Subcutaneous abdominal adipose tissue (tissue), 5 donors: ENCODE results near the gene ZNF407.

ENCODE experiments used
- H3K27ac ChIP-seq: one replicate; pipeline ENCODE4 v1.7.0; 2013; ENCODE audit warnings: low read depth, mild to moderate bottlenecking, inconsistent platforms, low read length, moderate library complexity
- H3K27me3 ChIP-seq, 5 donors: one replicate each; pipeline ENCODE4 v1.7.0; 2013; ENCODE audit warnings: low read length in 5 of 5, inconsistent platforms in 1 of 5; ENCODE audit not compliant: control insufficient read depth in 5 of 5, insufficient read depth in 4 of 5
- H3K36me3 ChIP-seq, 5 donors: one replicate each; pipeline ENCODE4 v1.7.0; 2013; ENCODE audit warnings: low read length in 5 of 5; ENCODE audit not compliant: control insufficient read depth in 5 of 5, insufficient read depth in 5 of 5
- H3K4me1 ChIP-seq, 5 donors: one replicate each; pipeline ENCODE4 v1.7.0; 2013; ENCODE audit warnings: low read length in 5 of 5, mild to moderate bottlenecking in 3 of 5, moderate library complexity in 1 of 5; ENCODE audit not compliant: control insufficient read depth in 5 of 5, insufficient read depth in 5 of 5
- H3K4me3 ChIP-seq, 5 donors: one replicate each; pipeline ENCODE4 v1.7.0; 2013; ENCODE audit warnings: low read length in 5 of 5, low read depth in 1 of 5
- H3K9ac ChIP-seq, 5 donors: one replicate each; pipeline ENCODE4 v1.7.0; 2013; ENCODE audit warnings: low read length in 5 of 5, mild to moderate bottlenecking in 4 of 5, moderate library complexity in 3 of 5
- H3K9me3 ChIP-seq, 5 donors: one replicate each; pipeline ENCODE4 v1.7.0; 2013; ENCODE audit warnings: low read length in 5 of 5; ENCODE audit not compliant: control insufficient read depth in 5 of 5
- donor health status: healthy.
- donor health status: healthy.
- donor health status: healthy.
- donor health status: healthy.
- donor health status: healthy.

ZNF407 gene

DNA sequence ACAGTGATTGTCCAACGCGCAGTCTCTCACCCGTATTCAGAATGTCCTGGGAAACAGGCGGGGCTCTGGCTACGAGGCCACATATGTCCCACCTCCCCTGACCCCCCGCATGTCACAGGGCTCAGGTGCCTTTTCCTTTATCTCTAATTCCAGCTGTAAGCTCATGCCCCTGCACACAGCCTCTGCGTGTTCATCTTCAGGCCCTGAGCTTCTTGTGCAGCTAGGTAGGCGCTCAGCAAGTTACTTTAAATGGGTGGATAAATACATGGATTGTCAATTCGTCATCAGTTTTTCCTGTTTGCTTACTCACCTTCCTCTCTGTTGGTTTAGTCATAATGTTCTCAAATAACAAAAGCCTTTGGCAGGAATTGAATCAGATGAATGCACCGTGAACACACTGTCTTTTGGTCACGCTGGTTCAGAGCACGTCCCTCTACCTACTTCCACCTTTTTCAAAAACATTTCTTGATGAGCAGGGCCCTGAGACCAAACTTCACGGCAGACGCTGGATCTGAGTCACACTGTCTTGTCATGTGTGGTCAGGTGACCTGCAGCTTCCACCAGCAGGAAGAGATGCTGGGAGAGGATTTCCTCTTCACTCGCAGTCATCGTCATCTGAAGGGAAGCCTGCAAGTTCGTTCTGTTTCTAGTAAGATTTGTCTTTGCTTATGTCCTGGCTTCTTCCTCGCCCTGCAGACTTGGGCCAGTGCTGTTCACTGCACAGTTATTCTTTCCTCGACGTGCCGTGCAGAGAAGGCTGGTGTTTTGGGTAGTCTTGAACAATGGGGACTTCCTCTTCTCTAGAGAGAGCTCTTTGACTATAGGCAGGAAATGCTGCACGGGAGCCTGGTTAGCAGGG is 473.2 kb downstream of the ZNF407 start:
- peak overlapping the region; percentile 79 for H3K27ac ChIP-seq
- H3K9ac ChIP-seq, result peak overlapping the region in 2 of 5 donors; percentile 48 to 51
- H3K36me3 ChIP-seq, result peaks cover 0 to under 1% (median 0%) of the 10 kb centered on the region in 5 donors
- H3K9me3 ChIP-seq, result peaks cover 0 to 14% (median 0%) of the 10 kb centered on the region in 5 donors
- H3K4me1 ChIP-seq, result peaks cover 0 to 28% (median 4%) of the 10 kb centered on the region in 5 donors
- peak overlapping the region in 4 of 5 donors; percentile 19 to 54 (median 48) for H3K4me3 ChIP-seq
- H3K27me3 ChIP-seq, result no peaks in the 10 kb centered on the region

GRCh38 chr18:75071484-75071785 is 473.8 kb downstream of the ZNF407 start:
- Histone ChIP-seq H3K4me3 (peak overlapping the region in 3 of 5 donors; percentile 41 to 51 (median 44)), H3K4me1 (peaks cover 0 to 28% (median 4%) of the 10 kb centered on the region in 5 donors), H3K27me3 (no peaks in the 10 kb centered on the region), H3K27ac (peak overlapping the region; percentile 79), H3K36me3 (no peaks in the 10 kb centered on the region), H3K9me3 (peaks cover 0 to 17% (median 0%) of the 10 kb centered on the region in 5 donors), H3K9ac (peak overlapping the region in 1 of 5 donors; percentile 48)

DNA sequence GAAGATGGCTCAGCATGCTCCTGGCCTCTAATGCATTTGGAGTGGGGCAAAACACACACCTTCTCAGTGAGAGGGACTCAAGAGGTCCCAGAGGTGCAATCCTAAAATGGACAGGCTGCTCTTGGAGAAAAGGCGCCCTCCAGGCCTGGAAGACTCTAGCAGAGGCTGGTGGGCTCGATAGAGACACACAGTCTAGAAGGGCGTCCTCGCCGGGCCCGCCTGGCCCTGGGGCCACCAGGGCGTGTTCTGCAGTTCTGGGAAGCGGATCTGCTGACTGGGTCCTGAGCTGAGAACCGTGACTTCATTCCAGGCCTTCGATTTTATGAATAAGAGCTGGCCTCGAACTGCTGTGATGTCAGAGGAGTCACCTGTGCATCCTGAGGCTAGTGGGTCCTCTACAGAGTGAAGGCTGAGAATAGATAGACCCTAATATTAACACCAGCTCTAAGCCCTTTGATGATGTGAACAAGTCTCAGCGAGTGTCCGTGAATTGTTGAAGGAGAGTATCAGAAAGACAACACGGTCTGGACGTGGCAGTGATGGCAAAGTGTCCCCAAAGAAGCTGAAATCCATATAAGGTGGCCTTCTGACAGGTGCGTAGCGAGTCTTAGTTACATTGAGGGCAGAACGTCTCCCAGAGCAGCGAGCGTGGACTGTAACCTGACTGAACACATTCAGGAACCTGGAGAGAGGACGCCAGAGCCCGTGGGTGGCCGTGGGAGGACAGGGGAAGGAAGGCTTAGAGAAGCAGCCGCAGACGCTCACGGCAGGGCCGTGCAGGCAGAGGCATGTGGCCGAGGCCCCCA is 474.4 kb downstream of the ZNF407 start:
- Histone ChIP-seq H3K27ac (no peak overlapping the region), H3K9me3 (peaks cover 2 to 22% (median 6%) of the 10 kb centered on the region in 5 donors), H3K4me3 (peak overlapping the region in 1 of 5 donors; percentile 44), H3K36me3 (no peaks in the 10 kb centered on the region), H3K27me3 (no peaks in the 10 kb centered on the region), H3K4me1 (peaks cover 0 to 28% (median 4%) of the 10 kb centered on the region in 5 donors), H3K9ac (no peak overlapping the region)

- no peak overlapping the region for H3K9ac ChIP-seq
- no peaks in the 10 kb centered on the region for H3K27me3 ChIP-seq
- H3K27ac ChIP-seq, result no peak overlapping the region
- peaks cover 3 to 25% (median 8%) of the 10 kb centered on the region in 5 donors for H3K9me3 ChIP-seq
- H3K4me1 ChIP-seq, result peaks cover 0 to 28% (median 4%) of the 10 kb centered on the region in 5 donors
- no peaks in the 10 kb centered on the region for H3K36me3 ChIP-seq
- no peak overlapping the region for H3K4me3 ChIP-seq
Observed at GRCh38 chr18:75072672-75073371, 475.2 kb downstream of the ZNF407 start.

DNA sequence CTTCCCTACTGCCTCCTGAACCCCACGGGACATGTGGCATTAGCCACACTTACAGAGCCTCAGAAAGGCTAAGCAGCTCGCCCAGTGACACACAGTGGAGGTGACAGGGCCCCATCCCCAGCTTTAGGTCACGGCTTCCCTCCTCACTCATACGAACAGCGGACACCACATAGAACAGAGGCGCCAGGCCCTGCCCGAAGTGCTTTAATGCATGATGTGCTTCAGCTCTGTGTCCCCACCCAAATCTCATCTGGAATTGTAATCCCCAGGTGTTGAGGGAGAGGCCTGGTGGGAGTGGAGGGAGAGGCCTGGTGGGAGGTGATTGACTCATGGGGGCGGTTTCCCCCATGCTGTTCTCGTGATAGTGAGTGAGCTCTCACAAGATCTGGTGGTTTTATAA is 476.0 kb downstream of the ZNF407 start:
- no peaks in the 10 kb centered on the region for H3K36me3 ChIP-seq
- H3K9ac ChIP-seq, result no peak overlapping the region
- H3K27ac ChIP-seq, result no peak overlapping the region
- H3K27me3 ChIP-seq, result no peaks in the 10 kb centered on the region
- H3K4me1 ChIP-seq, result peaks cover 0 to 23% (median 4%) of the 10 kb centered on the region in 5 donors
- peaks cover 3 to 29% (median 11%) of the 10 kb centered on the region in 5 donors for H3K9me3 ChIP-seq
- H3K4me3 ChIP-seq, result no peak overlapping the region

GRCh38 chr18:75074196-75075015 is 476.7 kb downstream of the ZNF407 start:
- Histone ChIP-seq H3K27ac (no peak overlapping the region), H3K27me3 (no peaks in the 10 kb centered on the region), H3K4me1 (peaks cover 0 to 20% (median 4%) of the 10 kb centered on the region in 5 donors), H3K9me3 (peaks cover 3 to 30% (median 11%) of the 10 kb centered on the region in 5 donors), H3K9ac (no peak overlapping the region), H3K36me3 (no peaks in the 10 kb centered on the region), H3K4me3 (no peak overlapping the region)

DNA sequence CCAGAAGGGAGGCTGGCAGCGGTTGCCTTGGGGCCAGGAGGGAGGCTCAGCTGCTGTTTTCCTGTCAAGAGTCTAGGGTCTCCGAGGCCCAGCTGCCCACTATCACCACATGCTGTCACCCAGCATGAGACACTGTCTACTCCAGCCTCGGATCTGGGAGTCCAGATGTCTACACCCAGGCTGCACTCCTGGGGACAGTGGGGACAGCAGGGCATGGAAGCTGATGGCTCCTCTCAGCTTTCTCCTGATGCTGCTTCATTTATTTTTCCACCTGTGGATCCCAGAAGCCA is 477.3 kb downstream of the ZNF407 start:
- Histone ChIP-seq H3K4me3 (no peak overlapping the region), H3K4me1 (peaks cover 0 to 15% (median 4%) of the 10 kb centered on the region in 5 donors), H3K27ac (no peak overlapping the region), H3K27me3 (no peaks in the 10 kb centered on the region), H3K9ac (no peak overlapping the region), H3K9me3 (peaks cover 3 to 30% (median 11%) of the 10 kb centered on the region in 5 donors), H3K36me3 (no peaks in the 10 kb centered on the region)

GRCh38 chr18:75075429-75075841 is 477.8 kb downstream of the ZNF407 start:
- Histone ChIP-seq H3K9ac (no peak overlapping the region), H3K9me3 (peaks cover 3 to 30% (median 11%) of the 10 kb centered on the region in 5 donors), H3K4me1 (peaks cover 0 to 11% (median 4%) of the 10 kb centered on the region in 5 donors)

GRCh38 chr18:75076286-75076685 is 478.6 kb downstream of the ZNF407 start:
- H3K4me1 ChIP-seq, result peaks cover 0 to 6% (median 2%) of the 10 kb centered on the region in 5 donors
- no peaks in the 10 kb centered on the region for H3K36me3 ChIP-seq
- H3K4me3 ChIP-seq, result no peak overlapping the region
- no peak overlapping the region for H3K9ac ChIP-seq
- H3K9me3 ChIP-seq, result peaks cover 3 to 30% (median 11%) of the 10 kb centered on the region in 5 donors
- H3K27ac ChIP-seq, result no peak overlapping the region
- no peaks in the 10 kb centered on the region for H3K27me3 ChIP-seq

More at GRCh38 chr18:75075429-75075841, 477.8 kb downstream of the ZNF407 start:
- H3K27me3 ChIP-seq, result no peaks in the 10 kb centered on the region
- no peak overlapping the region for H3K27ac ChIP-seq
- no peak overlapping the region for H3K4me3 ChIP-seq
- no peaks in the 10 kb centered on the region for H3K36me3 ChIP-seq
